SK-N-MC (cell line): Measurements from ENCODE around the gene BMP6.

Experiments
- EZH2 ChIP-seq: fragments of 200-600 bp; sonication (generic); IDR thresholded peaks from one replicate; pipeline ENCODE4 v1.6.1; 2017; ENCODE audit warnings: antibody characterized with exemption
- FOXP2 ChIP-seq: optimal IDR thresholded peaks from 2 replicates; pipeline ENCODE3; 2011; ENCODE audit warnings: mild to moderate bottlenecking, moderate library complexity; ENCODE audit not compliant: insufficient read depth; ENCODE audit errors: extremely low read length, control extremely low read depth
- POLR2AphosphoS5 ChIP-seq: IDR thresholded peaks from 2 replicates; pipeline ENCODE4 v1.6.1; 2012; ENCODE audit warnings: mild to moderate bottlenecking, low read depth, low read length, borderline replicate concordance

GRCh38 chr6:7878401-7878964 is 152.6 kb downstream of the BMP6 start:
- TF ChIP-seq EZH2 (no peak), POLR2AphosphoS5 (no peak), FOXP2 (no peak)
